Measurements from ENCODE around the gene MLYCD.

The MLYCD gene

GRCh38 chr16:83924686-83925085 lies 25.8 kb downstream of the MLYCD start:
- TF ChIP-seq, protein P1, sequence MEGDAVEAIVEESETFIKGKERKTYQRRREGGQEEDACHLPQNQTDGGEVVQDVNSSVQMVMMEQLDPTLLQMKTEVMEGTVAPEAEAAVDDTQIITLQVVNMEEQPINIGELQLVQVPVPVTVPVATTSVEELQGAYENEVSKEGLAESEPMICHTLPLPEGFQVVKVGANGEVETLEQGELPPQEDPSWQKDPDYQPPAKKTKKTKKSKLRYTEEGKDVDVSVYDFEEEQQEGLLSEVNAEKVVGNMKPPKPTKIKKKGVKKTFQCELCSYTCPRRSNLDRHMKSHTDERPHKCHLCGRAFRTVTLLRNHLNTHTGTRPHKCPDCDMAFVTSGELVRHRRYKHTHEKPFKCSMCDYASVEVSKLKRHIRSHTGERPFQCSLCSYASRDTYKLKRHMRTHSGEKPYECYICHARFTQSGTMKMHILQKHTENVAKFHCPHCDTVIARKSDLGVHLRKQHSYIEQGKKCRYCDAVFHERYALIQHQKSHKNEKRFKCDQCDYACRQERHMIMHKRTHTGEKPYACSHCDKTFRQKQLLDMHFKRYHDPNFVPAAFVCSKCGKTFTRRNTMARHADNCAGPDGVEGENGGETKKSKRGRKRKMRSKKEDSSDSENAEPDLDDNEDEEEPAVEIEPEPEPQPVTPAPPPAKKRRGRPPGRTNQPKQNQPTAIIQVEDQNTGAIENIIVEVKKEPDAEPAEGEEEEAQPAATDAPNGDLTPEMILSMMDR (IDR thresholded peaks at IDR 0.05; ENCODE audit: low read length, missing control alignments): no peak
- DNase-seq (ENCODE audit: low read depth): no peak

DNA sequence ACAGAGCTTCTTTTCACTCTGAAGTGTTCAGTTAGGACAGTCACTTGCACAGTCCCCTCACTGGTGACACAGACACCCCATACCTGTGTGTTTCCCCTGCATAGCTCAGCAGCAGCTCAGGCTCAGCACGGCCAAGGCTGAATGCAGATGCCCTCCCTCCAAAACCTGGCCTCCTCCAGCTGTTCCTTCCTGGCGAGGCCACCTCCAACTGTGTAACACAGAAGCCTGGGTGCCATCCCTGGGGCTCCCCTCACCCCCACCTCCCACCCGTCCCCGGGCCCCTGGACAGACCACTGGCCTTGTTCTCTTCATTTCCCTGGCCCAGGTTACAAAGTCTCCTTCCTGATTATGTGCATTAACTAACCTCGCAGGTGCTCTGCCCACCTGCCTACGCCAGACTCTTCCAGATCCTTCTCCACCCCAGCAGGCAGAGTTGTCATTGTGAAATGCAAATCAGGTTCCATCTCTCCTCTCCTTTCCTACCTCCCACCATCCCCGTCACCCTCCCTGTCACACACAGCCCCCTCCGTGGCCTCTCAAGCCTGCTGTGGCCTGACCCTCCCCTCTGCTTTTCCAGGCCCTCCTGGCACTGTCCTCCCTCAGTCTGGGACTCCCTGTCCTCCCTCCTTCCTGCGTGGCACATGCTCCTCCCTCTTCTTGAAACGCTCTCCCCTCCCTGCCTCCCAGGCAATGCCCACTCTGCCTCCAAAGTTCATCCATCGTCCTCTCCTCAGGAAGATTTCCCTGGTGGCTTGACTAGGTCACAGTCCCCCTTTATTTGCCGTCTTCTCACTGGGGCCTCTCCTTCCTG lies 26.4 kb downstream of the MLYCD start:
- H3K4me3 ChIP-seq (replicated peaks; ENCODE audit: low read depth, low read length): no peak overlapping the region
- no peak for DNase-seq (ENCODE audit: low read depth)

More at GRCh38 chr16:83924686-83925085, 25.8 kb downstream of the MLYCD start:
- no peak overlapping the region for H3K4me3 ChIP-seq (replicated peaks; ENCODE audit: low read depth, low read length)

GRCh38 chr16:83925957-83926725 lies 27.2 kb downstream of the MLYCD start:
- no peak for DNase-seq (ENCODE audit: low read depth)
- TF ChIP-seq, protein P1 (IDR thresholded peaks at IDR 0.05; ENCODE audit: low read length, missing control alignments): no peak
- H3K4me3 ChIP-seq (replicated peaks; ENCODE audit: low read depth, low read length): no peak overlapping the region

More for the DNA sequence above, 26.4 kb downstream of the MLYCD start:
- TF ChIP-seq, protein P1 (IDR thresholded peaks at IDR 0.05; ENCODE audit: low read length, missing control alignments): no peak

DNA sequence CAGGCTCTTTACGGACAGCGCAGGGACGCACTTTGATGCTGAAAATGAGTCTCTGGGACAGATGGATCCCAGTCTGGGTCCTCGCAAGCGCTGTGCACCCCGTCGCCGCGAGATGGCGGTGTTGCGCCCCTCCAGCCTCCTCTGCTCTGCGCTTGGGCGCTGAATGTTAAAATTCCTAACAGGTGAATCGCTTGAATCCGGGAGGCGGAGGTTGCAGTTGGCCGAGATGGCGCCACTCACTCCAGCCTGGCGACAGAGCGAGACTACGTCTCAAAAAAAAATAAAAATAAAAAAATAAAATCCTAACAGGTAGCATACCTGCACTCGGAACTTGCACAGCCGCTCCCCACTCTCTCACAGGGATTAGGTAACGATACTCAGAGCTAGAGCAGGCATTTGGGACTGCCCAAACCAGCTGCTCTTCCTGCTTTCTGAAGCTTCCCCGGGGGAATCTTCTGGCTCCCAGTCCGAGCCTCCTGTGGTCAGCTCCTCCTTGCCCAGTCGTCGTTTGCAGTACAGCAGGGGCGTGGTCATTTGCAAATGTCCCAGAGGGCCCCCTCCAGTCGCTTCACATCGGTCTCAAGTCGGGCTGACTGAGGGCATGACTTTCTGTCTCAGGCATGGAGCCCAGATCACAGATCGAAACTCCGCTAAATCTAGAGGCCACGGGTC lies 27.9 kb downstream of the MLYCD start:
- TF ChIP-seq, protein P1 (IDR thresholded peaks at IDR 0.05; ENCODE audit: low read length, missing control alignments): peak; percentile 93
- H3K4me3 ChIP-seq (replicated peaks; ENCODE audit: low read depth, low read length): no peak overlapping the region
- DNase-seq (ENCODE audit: low read depth): peak; percentile 70

- TF ChIP-seq, protein P1 (IDR thresholded peaks at IDR 0.05; ENCODE audit: low read length, missing control alignments): no peak
- peak; percentile 60 for DNase-seq (ENCODE audit: low read depth)
- no peak overlapping the region for H3K4me3 ChIP-seq (replicated peaks; ENCODE audit: low read depth, low read length)
These were observed 29.6 kb downstream of the MLYCD start for GRCh38 chr16:83928341-83929055.

GRCh38 chr16:83929811-83930555 lies 31.1 kb downstream of the MLYCD start:
- TF ChIP-seq, protein P1 (IDR thresholded peaks at IDR 0.05; ENCODE audit: low read length, missing control alignments): no peak
- no peak overlapping the region for H3K4me3 ChIP-seq (replicated peaks; ENCODE audit: low read depth, low read length)
- no peak for DNase-seq (ENCODE audit: low read depth)
